Endothelial cell of umbilical vein (primary cell): ENCODE data around the gene KRT84. TPM values are rescaled to one million over a fixed set of nuclear protein-coding genes. Genes with fewer than 3 reads are reported as not detected.

ENCODE experiments used
- BruUV-seq: library from RNA; stranded (reverse); fragments of 400-500 nt; replicated peaks from 2 replicates; lab custom pipeline; 2021; lab: Mats Ljungman, UMichigan
- CTCF ChIA-PET: fragments of 300-600, 350-600 bp; sonication (Branson Sonifier 250); formaldehyde crosslinking; loops from one replicate; lab custom pipeline; 2021; ENCODE audit warnings: antibody characterized with exemption, inconsistent platforms; lab: Charles Lee
- POLR2A ChIA-PET: fragments of 300-600, 350-600 bp; sonication (Branson Sonifier 250); formaldehyde crosslinking; loops from one replicate; lab custom pipeline; 2021; ENCODE audit warnings: antibody characterized with exemption, inconsistent platforms; lab: Charles Lee
- DNase-seq: peaks from one replicate; pipeline ENCODE4 v3.0.0-alpha.2; 2011; ENCODE audit warnings: low read depth, low spot score
- FAIRE-seq: peaks from 2 replicates; lab custom pipeline; 2011; peaks lifted over from hg19 to GRCh38; lab: Jason Lieb, UNC
- H2AFZ ChIP-seq: 2 replicates; pipeline ENCODE4 v1.6.0; 2012; ENCODE audit warnings: low read depth, low read length, control low read depth, inconsistent platforms
- H3K27ac ChIP-seq: 2 replicates; pipeline ENCODE4 v1.5.1; 2011; ENCODE audit warnings: low read depth, mild to moderate bottlenecking, control low read depth, low read length, moderate library complexity; ENCODE audit not compliant: insufficient read depth
- H3K27me3 ChIP-seq, 2 experiments: 2 replicates each; pipeline versions ENCODE4 v1.6.0 to v1.6.1; 2011; ENCODE audit warnings: low read length in 2 of 2, mixed read lengths in 1 of 2; ENCODE audit not compliant: control insufficient read depth in 2 of 2, insufficient read depth in 2 of 2
- H3K36me3 ChIP-seq, 2 experiments: 2 replicates in 1 of 2; 3 replicates in 1 of 2; pipeline ENCODE4 v1.5.1; 2011; ENCODE audit warnings: low read length in 2 of 2, mild to moderate bottlenecking in 1 of 2, moderate library complexity in 1 of 2; ENCODE audit not compliant: control insufficient read depth in 2 of 2, insufficient read depth in 2 of 2; ENCODE audit errors: extremely low read depth in 1 of 2
- H3K4me1 ChIP-seq: 3 replicates; pipeline ENCODE4 v1.5.1; 2011; ENCODE audit warnings: mild to moderate bottlenecking, low read length; ENCODE audit not compliant: control insufficient read depth, insufficient read depth; ENCODE audit errors: extremely low read depth
- H3K4me2 ChIP-seq: 2 replicates; pipeline ENCODE4 v1.6.1; 2011; ENCODE audit warnings: low read length, control low read depth, mixed read lengths; ENCODE audit not compliant: insufficient read depth
- H3K4me3 ChIP-seq, 3 experiments: fragments of 200-600 bp in 1 of 3; sonication (generic), shearing (Covaris generic) in 1 of 3; replicated peaks in 1 of 3; 2 replicates each; pipeline ENCODE4 v1.5.1; 2011 to 2016; ENCODE audit warnings: control low read depth in 3 of 3, low read length in 3 of 3, mild to moderate bottlenecking in 2 of 3, inconsistent platforms in 1 of 3, low read depth in 1 of 3, moderate library complexity in 1 of 3; ENCODE audit not compliant: insufficient read depth in 1 of 3
- H3K79me2 ChIP-seq: 2 replicates; pipeline ENCODE4 v1.6.0; 2012; ENCODE audit warnings: low read length, inconsistent platforms; ENCODE audit not compliant: control insufficient read depth, insufficient read depth
- H3K9ac ChIP-seq: replicated peaks from 2 replicates; pipeline ENCODE3; 2011; ENCODE audit warnings: low read length, control low read depth; ENCODE audit not compliant: insufficient read depth; ENCODE audit errors: extremely low read depth
- H3K9me1 ChIP-seq: replicated peaks from 3 replicates; pipeline ENCODE4 v1.6.0; 2011; ENCODE audit warnings: mild to moderate bottlenecking, low read length; ENCODE audit not compliant: control insufficient read depth, insufficient read depth; ENCODE audit errors: extremely low read depth
- H3K9me3 ChIP-seq: replicated peaks from 2 replicates; pipeline ENCODE4 v1.5.1; 2012; ENCODE audit warnings: low read length, inconsistent platforms; ENCODE audit not compliant: control insufficient read depth, insufficient read depth
- H4K20me1 ChIP-seq: replicated peaks from 2 replicates; pipeline ENCODE3; 2011; ENCODE audit warnings: mild to moderate bottlenecking, low read length; ENCODE audit not compliant: control insufficient read depth, insufficient read depth; ENCODE audit errors: extremely low read depth
- EZH2 ChIP-seq: IDR thresholded peaks from 2 replicates; pipeline ENCODE4 v1.6.1; 2012; ENCODE audit warnings: borderline replicate concordance, low read depth, mild to moderate bottlenecking, moderate library complexity, low read length, inconsistent platforms; ENCODE audit not compliant: severe bottlenecking
- FOS ChIP-seq: IDR thresholded peaks from 2 replicates; pipeline ENCODE4 v1.6.1; 2011; ENCODE audit warnings: mild to moderate bottlenecking, low read length, moderate library complexity, borderline replicate concordance; ENCODE audit not compliant: insufficient read depth
- GATA2 ChIP-seq: IDR thresholded peaks from 2 replicates; pipeline ENCODE4 v1.7.0; 2011; ENCODE audit warnings: low read depth, mild to moderate bottlenecking, moderate library complexity, mixed read lengths, low read length; ENCODE audit not compliant: insufficient read length, insufficient read depth
- JUN ChIP-seq: IDR thresholded peaks from 2 replicates; pipeline ENCODE4 v1.6.1; 2011; ENCODE audit warnings: borderline replicate concordance, low read depth; ENCODE audit not compliant: insufficient read length, insufficient read depth
- MYC ChIP-seq: IDR thresholded peaks from one replicate; pipeline ENCODE4 v1.6.1; 2011; ENCODE audit warnings: mild to moderate bottlenecking, low read depth, low read length
- POLR2A ChIP-seq: IDR thresholded peaks from 2 replicates; pipeline ENCODE4 v1.6.1; 2012; ENCODE audit warnings: low read depth, mild to moderate bottlenecking, control low read depth, low read length
- POLR2AphosphoS5 ChIP-seq: IDR thresholded peaks from 2 replicates; pipeline ENCODE4 v1.6.1; 2012; ENCODE audit warnings: low read depth, mild to moderate bottlenecking, control low read depth, low read length, moderate library complexity; ENCODE audit not compliant: insufficient read depth
- dilution Hi-C: fragments of 300-500 bp; cut with MboI; formaldehyde crosslinking; loops from one replicate; pipeline ENCODE4 v1.15.0; 2019; ENCODE audit warnings: low sequenced_read_pairs; ENCODE audit not compliant: extremely low pct_ligation_motif_present
- intact Hi-C: fragments of 100-400 bp; cut with micrococcal nuclease; formaldehyde crosslinking; loops from one replicate; pipeline ENCODE4 v1.10.0; 2022
- polyA plus RNA-seq, 4 experiments: library from polyadenylated mRNA; depleted of rRNA in 3 of 4; stranded (reverse) in 3 of 4; unstranded in 1 of 4; fragments of >200 nt; gene quantifications; 2 replicates each; pipeline versions ENCODE4 v1.2.1 to v1.2.3, GENCODE V29; 2011 to 2012; ENCODE audit warnings: missing spikeins in 1 of 4
- total RNA-seq: library from RNA; stranded (reverse); gene quantifications from 2 replicates; pipeline ENCODE4 v1.2.3, GENCODE V29; 2021
- TF ChIP-seq, protein P1 (sequence below), 2 donors: IDR thresholded peaks; 1 replicate in 1 of 2; 2 replicates in 1 of 2; pipeline ENCODE4 v1.5.1; 2011; ENCODE audit warnings: low read length in 2 of 2, mild to moderate bottlenecking in 2 of 2, moderate library complexity in 2 of 2, control low read depth in 1 of 2, inconsistent platforms in 1 of 2, low read depth in 1 of 2; ENCODE audit not compliant: insufficient read depth in 1 of 2; ENCODE audit errors: extremely low read depth in 1 of 2
- TF ChIP-seq, protein P2 (sequence below): IDR thresholded peaks from 2 replicates; pipeline ENCODE4 v1.6.1; 2011; ENCODE audit not compliant: insufficient read depth, insufficient read length

Gene KRT84
- total and polyA plus RNA-seq, 2 donors (not counting 3 experiments of a cell fraction or from before 2014, with no cell fraction given) = not detected

DNA sequence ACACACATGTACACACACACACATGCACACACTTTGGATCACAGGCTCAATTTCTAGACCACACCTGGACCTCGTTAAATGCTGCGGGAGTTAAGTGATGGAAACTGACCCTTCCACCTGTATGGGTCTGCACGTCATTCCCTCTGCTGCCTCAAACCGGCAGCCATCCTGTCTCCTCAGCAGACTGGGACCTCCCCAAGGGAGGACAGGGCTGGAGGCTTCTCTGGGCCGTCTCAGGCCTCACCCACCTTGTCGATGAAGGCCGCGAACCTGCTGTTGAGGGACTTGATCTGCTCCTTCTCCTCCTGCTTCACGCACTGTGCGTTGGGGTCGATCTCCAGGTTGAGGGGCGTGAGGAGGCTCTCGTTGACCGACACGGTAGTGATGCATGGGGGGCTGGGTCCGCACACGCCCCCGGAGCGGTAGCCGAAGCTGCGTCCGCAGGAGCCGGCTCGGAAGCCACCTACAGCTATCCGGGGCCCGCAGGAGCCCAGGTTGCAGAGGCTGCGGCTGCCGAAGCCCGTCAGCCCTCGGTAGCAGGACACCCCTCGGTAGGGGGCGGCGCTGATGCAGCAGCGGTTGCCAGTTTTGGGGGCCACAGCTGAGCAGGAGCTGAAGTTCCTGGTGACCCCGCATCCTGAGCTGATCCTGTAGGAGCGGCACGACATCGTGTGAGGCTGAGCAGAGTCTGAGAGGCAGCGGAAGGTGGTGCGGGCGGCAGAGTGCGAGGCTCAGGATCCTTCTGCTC, 18.5 kb downstream of the KRT84 start, which contains the start of gene KRT85:
Gene KRT85, minus strand, starts transcription at position 744 of the 748 bp plus-strand sequence. Its CDS starts 76 bp downstream, at position 668.
- TF ChIP-seq, protein P1, sequence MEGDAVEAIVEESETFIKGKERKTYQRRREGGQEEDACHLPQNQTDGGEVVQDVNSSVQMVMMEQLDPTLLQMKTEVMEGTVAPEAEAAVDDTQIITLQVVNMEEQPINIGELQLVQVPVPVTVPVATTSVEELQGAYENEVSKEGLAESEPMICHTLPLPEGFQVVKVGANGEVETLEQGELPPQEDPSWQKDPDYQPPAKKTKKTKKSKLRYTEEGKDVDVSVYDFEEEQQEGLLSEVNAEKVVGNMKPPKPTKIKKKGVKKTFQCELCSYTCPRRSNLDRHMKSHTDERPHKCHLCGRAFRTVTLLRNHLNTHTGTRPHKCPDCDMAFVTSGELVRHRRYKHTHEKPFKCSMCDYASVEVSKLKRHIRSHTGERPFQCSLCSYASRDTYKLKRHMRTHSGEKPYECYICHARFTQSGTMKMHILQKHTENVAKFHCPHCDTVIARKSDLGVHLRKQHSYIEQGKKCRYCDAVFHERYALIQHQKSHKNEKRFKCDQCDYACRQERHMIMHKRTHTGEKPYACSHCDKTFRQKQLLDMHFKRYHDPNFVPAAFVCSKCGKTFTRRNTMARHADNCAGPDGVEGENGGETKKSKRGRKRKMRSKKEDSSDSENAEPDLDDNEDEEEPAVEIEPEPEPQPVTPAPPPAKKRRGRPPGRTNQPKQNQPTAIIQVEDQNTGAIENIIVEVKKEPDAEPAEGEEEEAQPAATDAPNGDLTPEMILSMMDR (IDR thresholded peaks at IDR 0.05; ENCODE audit: extremely low read depth in 1 of 2, insufficient read depth in 1 of 2, low read depth in 1 of 2, low read length in 2 of 2) = no peak
- TF ChIP-seq, protein P2, sequence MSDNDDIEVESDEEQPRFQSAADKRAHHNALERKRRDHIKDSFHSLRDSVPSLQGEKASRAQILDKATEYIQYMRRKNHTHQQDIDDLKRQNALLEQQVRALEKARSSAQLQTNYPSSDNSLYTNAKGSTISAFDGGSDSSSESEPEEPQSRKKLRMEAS = no peak
- TF ChIP-seq POLR2A = no peak
- TF ChIP-seq FOS = no peak
- TF ChIP-seq POLR2AphosphoS5 = no peak
- no peak for TF ChIP-seq JUN
- no peak for TF ChIP-seq MYC
- no peak for TF ChIP-seq EZH2
- TF ChIP-seq GATA2 = no peak
- Histone ChIP-seq H3K9ac (no peak within 1 kb of the TSS), H3K4me3 (no peak within 1 kb of the TSS), H3K36me3 (no peaks in the 10 kb centered on the region), H3K79me2 (no peaks in the 10 kb centered on the region), H3K9me3 (no peaks in the 10 kb centered on the region), H3K9me1 (no peaks in the 10 kb centered on the region), H3K27ac (no peak within 1 kb of the TSS), H3K27me3 (peaks cover 2 to 12% of the 10 kb centered on the region in 2 experiments), H2AFZ (no peak within 1 kb of the TSS), H3K4me1 (no peaks in the 10 kb centered on the region), H3K4me2 (no peak within 1 kb of the TSS), H4K20me1 (no peaks in the 10 kb centered on the region)
- FAIRE-seq (no peak), DNase-seq (no peak)
- dilution Hi-C loops = no loop called here
- ChIA-PET POLR2A (no interaction called here), CTCF (interaction anchor here (8.3 kb wide), 1 partner anchor 514 kb away, joined by 126 read pairs; no protein-coding TSS in a partner anchor)
- BruUV-seq = no TSS peak
- intact Hi-C loops = no loop called here
